DOHH2 (cell line): ENCODE data around the gene SEC23IP.

ENCODE experiments used
- H3F3A ChIP-seq: fragments of 200-600 bp; sonication (generic), shearing (Covaris generic); 2 replicates; pipeline ENCODE4 v1.6.0; 2016; ENCODE audit warnings: antibody characterized with exemption, mild to moderate bottlenecking; ENCODE audit not compliant: control insufficient read depth, insufficient read depth
- H3K27ac ChIP-seq: fragments of 200-600 bp; sonication (generic); 2 replicates; pipeline ENCODE4 v1.5.1; 2014; ENCODE audit warnings: low read depth, mild to moderate bottlenecking, low read length, moderate library complexity
- H3K27me3 ChIP-seq: fragments of 200-600 bp; sonication (generic); 2 replicates; pipeline ENCODE4 v1.6.1; 2014; ENCODE audit warnings: mild to moderate bottlenecking, low read length, mixed read lengths; ENCODE audit not compliant: control insufficient read depth
- H3K36me3 ChIP-seq: fragments of 200-600 bp; sonication (generic); 2 replicates; pipeline ENCODE4 v1.6.1; 2014; ENCODE audit warnings: mild to moderate bottlenecking, low read length, moderate library complexity, mixed read lengths; ENCODE audit not compliant: control insufficient read depth
- H3K4me1 ChIP-seq: fragments of 200-600 bp; sonication (generic); 2 replicates; pipeline ENCODE4 v1.6.1; 2014; ENCODE audit warnings: mild to moderate bottlenecking, low read length, mixed read lengths; ENCODE audit not compliant: control insufficient read depth
- H3K4me2 ChIP-seq: fragments of 200-600 bp; sonication (generic); 2 replicates; pipeline ENCODE4 v1.6.0; 2014; ENCODE audit warnings: mild to moderate bottlenecking, low read length, moderate library complexity
- H3K4me3 ChIP-seq: fragments of 200-600 bp; sonication (generic); 2 replicates; pipeline ENCODE4 v1.5.1; 2014; ENCODE audit warnings: mild to moderate bottlenecking, low read length, mixed read lengths
- H3K79me2 ChIP-seq: fragments of 200-600 bp; sonication (generic); 2 replicates; pipeline ENCODE4 v1.6.1; 2014; ENCODE audit warnings: mild to moderate bottlenecking, low read length, mixed read lengths; ENCODE audit not compliant: control insufficient read depth
- H3K9me2 ChIP-seq: fragments of 200-600 bp; sonication (generic); replicated peaks from 2 replicates; pipeline ENCODE4 v1.6.1; 2014; ENCODE audit warnings: mild to moderate bottlenecking, low read length, mixed read lengths; ENCODE audit not compliant: control insufficient read depth
- H3K9me3 ChIP-seq: fragments of 200-600 bp; sonication (generic); 2 replicates; pipeline ENCODE4 v1.6.1; 2014; ENCODE audit warnings: antibody characterized with exemption, low read length, mixed read lengths; ENCODE audit not compliant: control insufficient read depth, insufficient read depth
- H4K20me1 ChIP-seq: fragments of 200-600 bp; sonication (generic); 2 replicates; pipeline ENCODE4 v1.6.0; 2014; ENCODE audit warnings: low read depth, mild to moderate bottlenecking, antibody characterized with exemption, low read length, moderate library complexity; ENCODE audit not compliant: control insufficient read depth, insufficient read depth
- EZH2phosphoT487 ChIP-seq: fragments of 200-600 bp; sonication (generic); IDR thresholded peaks from 2 replicates; pipeline ENCODE4 v1.6.1; 2017; ENCODE audit warnings: borderline replicate concordance, mild to moderate bottlenecking, antibody characterized with exemption, low read length, moderate library complexity, mixed read lengths
- TF ChIP-seq, protein P1 (sequence below): fragments of 200-600 bp; sonication (generic); IDR thresholded peaks from one replicate; pipeline ENCODE4 v1.5.1; 2014; ENCODE audit warnings: antibody characterized with exemption, mild to moderate bottlenecking, low read depth, low read length; ENCODE audit not compliant: poor library complexity, severe bottlenecking

Gene SEC23IP

DNA sequence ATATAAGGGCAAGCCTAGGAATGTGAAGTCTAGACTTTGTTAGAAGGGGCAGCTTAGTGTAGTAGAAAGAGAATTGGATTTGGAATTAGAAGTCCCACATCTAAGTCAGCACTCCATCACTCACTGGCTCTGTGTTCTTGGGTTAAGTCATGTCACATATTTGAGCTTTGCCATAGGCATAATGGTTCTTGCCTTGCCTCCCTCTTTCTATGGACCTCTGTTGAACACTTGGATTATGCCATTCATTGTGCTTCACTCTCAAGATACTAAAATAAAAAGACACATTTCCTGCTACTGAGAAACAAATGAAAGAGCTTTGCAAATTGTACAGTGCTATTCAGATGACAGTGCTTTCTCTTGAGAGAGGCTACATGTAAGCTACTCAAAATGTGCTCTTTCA, 35.9 kb downstream of the SEC23IP start:
- Histone ChIP-seq H3K9me2 (no peaks in the 10 kb centered on the region), H3K4me2 (no peak overlapping the region), H3K36me3 (peaks cover 83% of the 10 kb centered on the region), H3K79me2 (no peaks in the 10 kb centered on the region), H4K20me1 (no peaks in the 10 kb centered on the region), H3K9me3 (no peaks in the 10 kb centered on the region), H3K4me3 (no peak overlapping the region), H3K4me1 (peaks cover 9% of the 10 kb centered on the region), H3K27me3 (no peaks in the 10 kb centered on the region), H3F3A (peaks cover 6% of the 10 kb centered on the region; the same call in 1 of the 2 replicates), H3K27ac (no peak overlapping the region)
- no peak for TF ChIP-seq EZH2phosphoT487
- TF ChIP-seq, protein P1, sequence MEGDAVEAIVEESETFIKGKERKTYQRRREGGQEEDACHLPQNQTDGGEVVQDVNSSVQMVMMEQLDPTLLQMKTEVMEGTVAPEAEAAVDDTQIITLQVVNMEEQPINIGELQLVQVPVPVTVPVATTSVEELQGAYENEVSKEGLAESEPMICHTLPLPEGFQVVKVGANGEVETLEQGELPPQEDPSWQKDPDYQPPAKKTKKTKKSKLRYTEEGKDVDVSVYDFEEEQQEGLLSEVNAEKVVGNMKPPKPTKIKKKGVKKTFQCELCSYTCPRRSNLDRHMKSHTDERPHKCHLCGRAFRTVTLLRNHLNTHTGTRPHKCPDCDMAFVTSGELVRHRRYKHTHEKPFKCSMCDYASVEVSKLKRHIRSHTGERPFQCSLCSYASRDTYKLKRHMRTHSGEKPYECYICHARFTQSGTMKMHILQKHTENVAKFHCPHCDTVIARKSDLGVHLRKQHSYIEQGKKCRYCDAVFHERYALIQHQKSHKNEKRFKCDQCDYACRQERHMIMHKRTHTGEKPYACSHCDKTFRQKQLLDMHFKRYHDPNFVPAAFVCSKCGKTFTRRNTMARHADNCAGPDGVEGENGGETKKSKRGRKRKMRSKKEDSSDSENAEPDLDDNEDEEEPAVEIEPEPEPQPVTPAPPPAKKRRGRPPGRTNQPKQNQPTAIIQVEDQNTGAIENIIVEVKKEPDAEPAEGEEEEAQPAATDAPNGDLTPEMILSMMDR = no peak

GRCh38 chr10:119931871-119932270, 39.3 kb downstream of the SEC23IP start:
- H3K9me2 ChIP-seq = no peaks in the 10 kb centered on the region
- TF ChIP-seq EZH2phosphoT487 = no peak
- TF ChIP-seq, protein P1 = no peak
- H3K27me3 ChIP-seq = no peaks in the 10 kb centered on the region
- no peak overlapping the region for H3K27ac ChIP-seq
- H3K4me2 ChIP-seq = no peak overlapping the region
- peaks cover 8% of the 10 kb centered on the region; the same call in 1 of the 2 replicates for H3F3A ChIP-seq
- no peaks in the 10 kb centered on the region for H4K20me1 ChIP-seq
- no peak overlapping the region for H3K4me3 ChIP-seq
- no peaks in the 10 kb centered on the region for H3K79me2 ChIP-seq
- H3K36me3 ChIP-seq = peaks cover 80% of the 10 kb centered on the region
- peaks cover 9% of the 10 kb centered on the region for H3K4me1 ChIP-seq
- H3K9me3 ChIP-seq = no peaks in the 10 kb centered on the region

DNA sequence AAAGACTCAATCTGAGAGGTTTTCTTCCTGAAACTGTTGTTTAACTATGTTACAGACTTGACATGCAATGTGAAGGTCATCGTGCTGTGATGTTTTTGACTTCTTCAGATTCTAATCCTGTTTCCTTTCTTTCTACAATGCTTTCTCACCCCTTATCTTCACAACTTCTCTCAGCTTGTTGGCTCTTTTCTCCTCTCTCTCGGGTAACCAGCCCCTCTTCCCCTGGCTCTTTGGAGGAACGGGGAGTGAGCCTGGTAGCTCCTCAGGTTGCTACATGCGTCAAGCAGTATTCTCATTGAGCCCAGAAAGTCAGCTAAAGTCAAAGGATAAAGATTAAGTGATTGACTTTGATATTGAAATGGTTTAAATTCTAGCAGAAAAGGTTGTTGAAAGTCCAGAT, 40.1 kb downstream of the SEC23IP start:
- H3K27ac ChIP-seq = no peak overlapping the region
- no peak overlapping the region for H3K4me3 ChIP-seq
- peaks cover 72% of the 10 kb centered on the region for H3K36me3 ChIP-seq
- peaks cover 8% of the 10 kb centered on the region; the same call in 1 of the 2 replicates for H3F3A ChIP-seq
- H3K4me2 ChIP-seq = no peak overlapping the region
- H3K9me2 ChIP-seq = no peaks in the 10 kb centered on the region
- no peaks in the 10 kb centered on the region for H3K27me3 ChIP-seq
- peaks cover 9% of the 10 kb centered on the region for H3K4me1 ChIP-seq
- no peaks in the 10 kb centered on the region for H4K20me1 ChIP-seq
- no peaks in the 10 kb centered on the region for H3K79me2 ChIP-seq
- TF ChIP-seq, protein P1 = no peak
- TF ChIP-seq EZH2phosphoT487 = no peak
- no peaks in the 10 kb centered on the region for H3K9me3 ChIP-seq
